Stomach (tissue), 9 donors: ENCODE data around the gene HEBP2. TPM values are rescaled to one million over a fixed set of nuclear protein-coding genes. Genes with fewer than 3 reads are reported as not detected.

ENCODE experiments used
- DNase-seq, 2 donors: peaks; one replicate each; pipeline versions ENCODE4 v3.0.0 to v3.0.0-alpha.2; 2013 to 2019
- H3K27ac ChIP-seq, 5 donors: fragments of 200-600 bp in 4 of 5; sonication (generic) in 4 of 5; one replicate each; pipeline ENCODE4 v1.5.1; 2013 to 2019; ENCODE audit warnings: mild to moderate bottlenecking in 1 of 5, moderate library complexity in 1 of 5
- H3K27me3 ChIP-seq, 3 donors: fragments of 200-600 bp; sonication (generic); one replicate each; pipeline ENCODE4 v1.5.1; 2017 to 2019; ENCODE audit warnings: mixed run types in 1 of 3
- H3K36me3 ChIP-seq, 4 donors: fragments of 200-600 bp; sonication (generic); 1 replicate in 3 of 4; 2 replicates in 1 of 4; pipeline ENCODE4 v1.5.1; 2016 to 2019
- H3K4me1 ChIP-seq, 4 donors: fragments of 200-600 bp; sonication (generic); one replicate each; pipeline ENCODE4 v1.5.1; 2016 to 2019
- H3K4me3 ChIP-seq, 4 donors: fragments of 200-600 bp; sonication (generic) in 3 of 4; one replicate each; pipeline ENCODE4 v1.5.1; 2016 to 2019; ENCODE audit warnings: mild to moderate bottlenecking in 1 of 4
- H3K9me3 ChIP-seq, 4 donors: fragments of 200-600 bp; sonication (generic); one replicate each; pipeline ENCODE4 v1.5.1; 2016 to 2019
- CTCF ChIP-seq, 7 experiments: fragments of 450-650 bp in 4 of 7; fragments of 200-600 bp in 3 of 7; sonication (generic) in 3 of 7; IDR thresholded peaks; one replicate each; pipeline ENCODE4 v1.5.1; 2016 to 2019; ENCODE audit warnings: antibody characterized with exemption in 7 of 7, control low read depth in 2 of 7, mild to moderate bottlenecking in 1 of 7
- EP300 ChIP-seq: sonication (generic); formaldehyde crosslinking; IDR thresholded peaks from one replicate; pipeline ENCODE4 v1.6.1; 2017; ENCODE audit warnings: antibody characterized with exemption
- POLR2A ChIP-seq, 4 donors: fragments of 450-650 bp; IDR thresholded peaks; one replicate each; pipeline ENCODE4 v1.6.1; 2016; ENCODE audit warnings: antibody characterized with exemption in 4 of 4, control low read depth in 2 of 4, mild to moderate bottlenecking in 1 of 4, moderate library complexity in 1 of 4
- POLR2AphosphoS5 ChIP-seq, 3 donors: sonication (generic); formaldehyde crosslinking; IDR thresholded peaks; one replicate each; pipeline ENCODE4 v1.6.1; 2016; ENCODE audit warnings: antibody characterized with exemption in 3 of 3
- WGBS, 5 donors: extraction: QIAGEN DNeasy Blood & Tissue Kit in 3 of 5; methylation state at CpG; one replicate each; pipeline versions ENCODE4 v1.1.5 to v1.1.7; 2013 to 2018; 5-methylcytosine and 5-hydroxymethylcytosine counted together
- intact Hi-C: fragments of 100-400 bp; cut with DNase I; formaldehyde crosslinking; loops from one replicate; pipeline ENCODE4 v1.15.1; 2023; ENCODE audit warnings: low total_unique reads
- polyA plus RNA-seq, 3 donors: library from polyadenylated mRNA; stranded (reverse); fragments of 200-250 nt; gene quantifications; one replicate each; pipeline ENCODE4 v1.2.3, GENCODE V29; 2013
- total RNA-seq, 5 donors: library from RNA; depleted of rRNA; stranded (reverse); fragments of >200 nt; gene quantifications; one replicate each; pipeline versions ENCODE4 v1.1.0 to v1.2.3, GENCODE V29; 2014 to 2016
- donor health status: healthy with polysubstance abuse.
- donor health status: Bipolar disorder and iron deficiency.
- donor health status: healthy.

The HEBP2 gene
- total and polyA plus RNA-seq, 8 donors: 9.9 to 351 (median 48.4) TPM

DNA sequence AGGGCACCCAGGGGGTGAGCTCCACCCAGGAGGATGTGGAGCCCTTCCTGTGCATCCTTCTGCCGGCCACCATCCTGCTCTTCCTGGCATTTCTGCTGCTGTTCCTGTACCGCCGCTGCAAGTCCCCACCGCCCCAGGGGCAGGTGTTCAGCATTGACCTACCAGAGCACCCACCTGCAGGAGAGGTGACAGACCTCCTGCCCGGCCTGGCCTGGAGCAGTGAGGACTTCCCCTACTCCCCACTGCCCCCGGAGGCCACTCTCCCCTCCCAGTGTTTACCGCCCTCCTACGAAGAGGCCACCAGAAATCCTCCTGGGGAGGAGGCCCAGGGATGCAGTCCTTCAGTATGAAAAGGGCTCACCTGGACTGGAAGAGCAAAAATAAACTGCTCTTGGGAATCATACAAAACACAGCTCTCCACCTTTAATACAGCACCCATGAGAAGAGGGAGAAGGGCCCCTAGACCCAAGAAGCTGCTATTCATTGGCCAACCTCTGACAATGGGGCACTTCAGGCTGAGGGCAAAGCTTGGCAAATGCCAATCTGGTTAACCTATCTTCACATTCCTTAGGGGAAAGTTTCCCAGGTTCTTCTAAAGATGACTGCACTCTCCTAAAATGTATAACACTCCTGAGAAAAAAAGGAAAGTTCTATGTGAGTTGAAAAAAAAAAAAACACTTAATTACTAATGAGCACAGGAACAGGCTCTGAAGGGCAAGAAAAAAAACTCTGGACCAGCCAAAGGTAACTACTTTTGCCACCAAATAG, 21.3 kb upstream of the HEBP2 start:
- H3K9me3 ChIP-seq: no peaks in the 10 kb centered on the region
- peaks cover 0 to 7% (median 0%) of the 10 kb centered on the region in 4 donors for H3K4me1 ChIP-seq
- intact Hi-C loops: no loop called here
- TF ChIP-seq EP300 (no peak), POLR2A (IDR thresholded peaks at IDR 0.05) (no peak), CTCF (IDR thresholded peaks at IDR 0.05) (no peak), POLR2AphosphoS5 (IDR thresholded peaks at IDR 0.05) (no peak)
- 66 to 88% (median 84%) methylated on average over 4 to 8 of the region's 8 CpGs for WGBS, 5 donors
- no peak overlapping the region for H3K27ac ChIP-seq
- H3K36me3 ChIP-seq: no peaks in the 10 kb centered on the region
- H3K4me3 ChIP-seq: no peak overlapping the region
- no peaks in the 10 kb centered on the region for H3K27me3 ChIP-seq
- DNase-seq: no peak

GRCh38 chr6:138383776-138384175, 20.2 kb upstream of the HEBP2 start:
- DNase-seq: no peak
- no peak for TF ChIP-seq POLR2A (IDR thresholded peaks at IDR 0.05)
- no peak for TF ChIP-seq CTCF (IDR thresholded peaks at IDR 0.05)
- TF ChIP-seq EP300: no peak
- TF ChIP-seq POLR2AphosphoS5 (IDR thresholded peaks at IDR 0.05): no peak
- intact Hi-C loops: no loop called here
- H3K36me3 ChIP-seq: no peaks in the 10 kb centered on the region
- H3K27me3 ChIP-seq: no peaks in the 10 kb centered on the region
- no peaks in the 10 kb centered on the region for H3K4me1 ChIP-seq
- WGBS, 5 donors: 67 to 74% (median 69%) methylated on average over 3 of the region's 3 CpGs
- no peak overlapping the region for H3K4me3 ChIP-seq
- H3K9me3 ChIP-seq: no peaks in the 10 kb centered on the region
- no peak overlapping the region for H3K27ac ChIP-seq

GRCh38 chr6:138386897-138387296, 17.1 kb upstream of the HEBP2 start:
- TF ChIP-seq POLR2A (IDR thresholded peaks at IDR 0.05) (no peak), CTCF (IDR thresholded peaks at IDR 0.05) (no peak), EP300 (no peak), POLR2AphosphoS5 (IDR thresholded peaks at IDR 0.05) (no peak)
- Histone ChIP-seq H3K27ac (no peak overlapping the region), H3K27me3 (no peaks in the 10 kb centered on the region), H3K36me3 (no peaks in the 10 kb centered on the region), H3K4me3 (no peak overlapping the region), H3K4me1 (no peaks in the 10 kb centered on the region), H3K9me3 (no peaks in the 10 kb centered on the region)
- WGBS, 5 donors: 94 to 98% (median 96%) methylated on average over 3 of the region's 3 CpGs
- intact Hi-C loops: no loop called here
- DNase-seq: no peak

DNA sequence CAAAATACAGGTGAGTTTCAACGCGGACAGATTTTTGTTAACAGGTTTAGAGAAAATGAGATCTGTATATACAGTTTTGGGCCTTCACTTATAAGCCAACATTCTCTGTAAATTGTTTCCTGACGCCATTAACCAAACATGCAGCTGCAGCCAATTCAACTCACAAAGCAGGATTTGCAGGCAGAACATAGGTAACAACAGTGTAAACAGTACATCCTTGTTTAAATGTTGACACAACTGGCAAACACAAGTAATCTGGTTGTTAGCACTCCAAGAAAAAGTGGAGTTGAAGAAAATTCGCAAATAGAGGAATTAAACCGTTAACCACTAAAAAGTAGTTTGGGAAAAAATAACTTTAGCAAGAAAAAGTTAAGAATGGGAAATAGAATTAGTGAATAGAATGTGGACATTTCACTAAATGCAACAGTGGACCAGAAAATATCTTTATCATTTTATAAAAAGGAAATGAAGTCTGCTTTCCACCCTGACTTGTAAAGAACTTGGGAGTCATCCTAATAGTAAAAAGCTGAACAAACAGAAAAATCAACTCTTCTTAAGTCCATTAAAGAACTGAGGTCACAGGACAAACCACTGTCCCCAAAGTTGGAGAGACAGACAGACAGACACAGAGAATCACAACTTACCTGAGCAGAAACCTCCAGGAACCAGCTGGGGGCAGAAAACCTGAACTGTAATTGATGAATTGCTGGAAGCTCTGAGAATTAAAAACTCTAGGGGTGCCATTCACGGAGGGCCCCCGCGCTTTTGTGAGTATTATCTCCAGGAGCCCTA, 16.2 kb upstream of the HEBP2 start:
- Histone ChIP-seq H3K27ac (no peak overlapping the region), H3K27me3 (no peaks in the 10 kb centered on the region), H3K4me3 (no peak overlapping the region), H3K9me3 (no peaks in the 10 kb centered on the region), H3K4me1 (no peaks in the 10 kb centered on the region), H3K36me3 (no peaks in the 10 kb centered on the region)
- 47 to 71% (median 62%) methylated on average over 8 of the region's 8 CpGs for WGBS, 5 donors
- no peak for TF ChIP-seq POLR2A (IDR thresholded peaks at IDR 0.05)
- peak in 1 of 3 donors; percentile 26 for TF ChIP-seq POLR2AphosphoS5 (IDR thresholded peaks at IDR 0.05)
- TF ChIP-seq EP300: no peak
- no peak for TF ChIP-seq CTCF (IDR thresholded peaks at IDR 0.05)
- intact Hi-C loops: no loop called here
- peak in 1 of 2 donors; percentile 67 for DNase-seq
